WTC11 (cell line): ENCODE data around the gene CEP70. TPM values are rescaled to one million over a fixed set of nuclear protein-coding genes. Genes with fewer than 3 reads are reported as not detected.

Source experiments
- ATAC-seq: fragments of 200-7000 bp; cut with Tn5 transposase; 2 replicates; pipeline ENCODE4 v1.10.0; 2021; ENCODE audit warnings: mild to moderate bottlenecking, moderate library complexity
- CTCF ChIA-PET: fragments of 300-600 bp; sonication (Branson Sonifier 250); formaldehyde crosslinking; loops from one replicate; lab custom pipeline; 2021; ENCODE audit warnings: antibody characterized with exemption; lab: Charles Lee
- POLR2A ChIA-PET: fragments of 350-600 bp; sonication (Branson Sonifier 250); formaldehyde crosslinking; loops from one replicate; lab custom pipeline; 2021; ENCODE audit warnings: antibody characterized with exemption; lab: Charles Lee
- DNase-seq: peaks from one replicate; pipeline ENCODE4 v3.0.0; 2021; ENCODE audit warnings: low spot score
- H3K27ac Mint-ChIP-seq: 2 replicates; pipeline ENCODE4 v1.8.0; 2021; ENCODE audit warnings: mixed read lengths
- H3K27me3 Mint-ChIP-seq: 2 replicates; pipeline ENCODE4 v1.8.0; 2021; ENCODE audit warnings: low read depth, mild to moderate bottlenecking, moderate library complexity, mixed read lengths
- H3K36me3 Mint-ChIP-seq: 2 replicates; pipeline ENCODE4 v1.8.0; 2021; ENCODE audit warnings: mixed read lengths
- H3K4me1 Mint-ChIP-seq: 2 replicates; pipeline ENCODE4 v1.8.0; 2022; ENCODE audit warnings: mixed read lengths
- H3K4me3 Mint-ChIP-seq: 2 replicates; pipeline ENCODE4 v1.8.0; 2021; ENCODE audit warnings: mild to moderate bottlenecking, moderate library complexity, mixed read lengths
- H3K9me3 Mint-ChIP-seq: 2 replicates; pipeline ENCODE4 v1.8.0; 2021; ENCODE audit warnings: mixed read lengths
- CTCF ChIP-seq: fragments of 200-600 bp; IDR thresholded peaks from 2 replicates; pipeline ENCODE4 v1.8.0; 2022; ENCODE audit warnings: antibody characterized with exemption
- ETV6 ChIP-seq: sonication (generic); formaldehyde crosslinking; IDR thresholded peaks from 2 replicates; pipeline ENCODE4 v1.8.1; 2022; ENCODE audit warnings: mild to moderate bottlenecking, missing genetic modification reagents
- GRHL2 ChIP-seq: fragments of 250-450 bp; sonication (Bioruptor Pico); IDR thresholded peaks from 2 replicates; pipeline ENCODE4 v1.8.0; 2022; ENCODE audit warnings: mild to moderate bottlenecking, moderate library complexity; ENCODE audit not compliant: insufficient replicate concordance, severe bottlenecking
- GTF2I ChIP-seq: fragments of 250-450 bp; sonication (Bioruptor Pico); conservative IDR thresholded peaks from 2 replicates; pipeline ENCODE4 v1.4.0; 2021; ENCODE audit warnings: mild to moderate bottlenecking
- IRF2 ChIP-seq: sonication (generic); formaldehyde crosslinking; IDR thresholded peaks from 2 replicates; pipeline ENCODE4 v1.8.0; 2022; ENCODE audit warnings: low read depth, missing genetic modification reagents, borderline replicate concordance
- KAT7 ChIP-seq: sonication (generic); formaldehyde crosslinking; IDR thresholded peaks from 2 replicates; pipeline ENCODE4 v1.8.1; 2023; ENCODE audit warnings: missing genetic modification reagents, mild to moderate bottlenecking, borderline replicate concordance
- MYBL2 ChIP-seq: sonication (generic); formaldehyde crosslinking; IDR thresholded peaks from 2 replicates; pipeline ENCODE4 v1.8.1; 2023; ENCODE audit warnings: mild to moderate bottlenecking, moderate library complexity, missing genetic modification reagents
- OVOL2 ChIP-seq: fragments of 250-450 bp; sonication (Bioruptor Pico); IDR thresholded peaks from 2 replicates; pipeline ENCODE4 v1.9.0; 2021; ENCODE audit warnings: mild to moderate bottlenecking, borderline replicate concordance
- PRRX2 ChIP-seq: fragments of 250-450 bp; sonication (Bioruptor Pico); IDR thresholded peaks from 2 replicates; pipeline ENCODE4 v1.8.0; 2021; ENCODE audit warnings: mild to moderate bottlenecking
- RELA ChIP-seq: sonication (generic); formaldehyde crosslinking; IDR thresholded peaks from 2 replicates; pipeline ENCODE4 v1.8.1; 2022; ENCODE audit warnings: missing genetic modification reagents, mild to moderate bottlenecking, borderline replicate concordance
- SMAD4 ChIP-seq: sonication (generic); formaldehyde crosslinking; IDR thresholded peaks from 2 replicates; pipeline ENCODE4 v1.8.0; 2022; ENCODE audit warnings: mild to moderate bottlenecking, missing genetic modification reagents
- SP1 ChIP-seq: sonication (generic); formaldehyde crosslinking; conservative IDR thresholded peaks from 2 replicates; pipeline ENCODE4 v1.8.1; 2022; ENCODE audit warnings: missing genetic modification reagents
- TCF7 ChIP-seq: sonication (generic); formaldehyde crosslinking; IDR thresholded peaks from 2 replicates; pipeline ENCODE4 v1.8.0; 2022; ENCODE audit warnings: mild to moderate bottlenecking, low read depth, missing genetic modification reagents, moderate library complexity
- TEAD1 ChIP-seq: sonication (generic); formaldehyde crosslinking; IDR thresholded peaks from 2 replicates; pipeline ENCODE4 v1.8.0; 2022; ENCODE audit warnings: mild to moderate bottlenecking, missing genetic modification reagents
- TP53 ChIP-seq: sonication (generic); formaldehyde crosslinking; IDR thresholded peaks from 2 replicates; pipeline ENCODE4 v1.8.1; 2023; ENCODE audit warnings: mild to moderate bottlenecking, missing genetic modification reagents
- ZNF232 ChIP-seq: sonication (generic); formaldehyde crosslinking; IDR thresholded peaks from 2 replicates; pipeline ENCODE4 v1.8.0; 2022; ENCODE audit warnings: mild to moderate bottlenecking, missing genetic modification reagents
- ZNF396 ChIP-seq: fragments of 250-450 bp; sonication (Bioruptor Pico); IDR thresholded peaks from 2 replicates; pipeline ENCODE4 v1.8.0; 2021; ENCODE audit warnings: mild to moderate bottlenecking, moderate library complexity, borderline replicate concordance
- ZNF416 ChIP-seq: fragments of 250-450 bp; sonication (Bioruptor Pico); IDR thresholded peaks from 2 replicates; pipeline ENCODE4 v1.9.0; 2021; ENCODE audit warnings: mild to moderate bottlenecking, inconsistent platforms
- total RNA-seq: library from RNA; stranded (reverse); gene quantifications from 3 replicates; pipeline ENCODE4 v1.2.3, GENCODE V29; 2021
- TF ChIP-seq, protein P1 (sequence below): sonication (generic); formaldehyde crosslinking; IDR thresholded peaks from 2 replicates; pipeline ENCODE4 v1.8.1; 2023; ENCODE audit warnings: mild to moderate bottlenecking, missing genetic modification reagents
- TF ChIP-seq, protein P2 (sequence below): fragments of 250-450 bp; sonication (Bioruptor Pico); IDR thresholded peaks from 2 replicates; pipeline ENCODE4 v1.9.0; 2021; ENCODE audit warnings: moderate library complexity, mild to moderate bottlenecking, inconsistent platforms, borderline replicate concordance
- TF ChIP-seq, protein P3 (sequence below): sonication (generic); formaldehyde crosslinking; IDR thresholded peaks from 2 replicates; pipeline ENCODE4 v1.8.1; 2022; ENCODE audit warnings: low read depth, missing genetic modification reagents, borderline replicate concordance
- TF ChIP-seq, protein P4 (sequence below): sonication (generic); formaldehyde crosslinking; IDR thresholded peaks from 2 replicates; pipeline ENCODE4 v1.8.1; 2022; ENCODE audit warnings: mild to moderate bottlenecking, missing genetic modification reagents, moderate library complexity, borderline replicate concordance
- TF ChIP-seq, protein P5 (sequence below): sonication (generic); formaldehyde crosslinking; IDR thresholded peaks from 2 replicates; pipeline ENCODE4 v1.8.1; 2023; ENCODE audit warnings: mild to moderate bottlenecking, moderate library complexity, missing genetic modification reagents

CEP70 gene
- total RNA-seq, 1 experiment from 2014 or later = 27.2 TPM

DNA sequence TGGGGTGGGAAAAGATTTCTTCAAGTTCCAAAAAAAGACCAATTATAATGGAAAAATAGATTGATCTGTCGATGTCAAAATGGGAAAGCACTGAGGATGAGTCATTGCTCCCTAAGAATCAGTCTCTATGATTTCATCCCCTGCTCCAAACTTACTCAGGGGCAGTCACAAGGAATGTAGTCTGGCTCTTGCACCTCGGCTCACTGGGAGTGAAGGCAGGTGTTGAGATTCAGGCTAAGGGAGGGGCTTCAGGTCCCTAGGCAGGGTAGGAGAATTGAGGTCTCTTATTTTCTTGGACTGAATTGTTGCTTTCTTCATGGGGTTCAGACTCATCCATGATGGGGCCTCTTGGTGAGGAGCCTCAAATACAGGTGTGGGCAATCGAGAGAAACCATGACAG lies 145.4 kb downstream of the CEP70 start:
- Mint-ChIP-seq H3K4me1 (peaks cover 5% of the 10 kb centered on the region; the same call in 1 of the 2 replicates), H3K27ac (no peak overlapping the region), H3K36me3 (no peaks in the 10 kb centered on the region), H3K9me3 (no peaks in the 10 kb centered on the region), H3K4me3 (no peak overlapping the region), H3K27me3 (no peaks in the 10 kb centered on the region)
- TF ChIP-seq ZNF416 (no peak), GRHL2 (no peak), RELA (CRISPR knock-in tag) (no peak), KAT7 (CRISPR knock-in tag) (no peak)
- TF ChIP-seq, protein P1, sequence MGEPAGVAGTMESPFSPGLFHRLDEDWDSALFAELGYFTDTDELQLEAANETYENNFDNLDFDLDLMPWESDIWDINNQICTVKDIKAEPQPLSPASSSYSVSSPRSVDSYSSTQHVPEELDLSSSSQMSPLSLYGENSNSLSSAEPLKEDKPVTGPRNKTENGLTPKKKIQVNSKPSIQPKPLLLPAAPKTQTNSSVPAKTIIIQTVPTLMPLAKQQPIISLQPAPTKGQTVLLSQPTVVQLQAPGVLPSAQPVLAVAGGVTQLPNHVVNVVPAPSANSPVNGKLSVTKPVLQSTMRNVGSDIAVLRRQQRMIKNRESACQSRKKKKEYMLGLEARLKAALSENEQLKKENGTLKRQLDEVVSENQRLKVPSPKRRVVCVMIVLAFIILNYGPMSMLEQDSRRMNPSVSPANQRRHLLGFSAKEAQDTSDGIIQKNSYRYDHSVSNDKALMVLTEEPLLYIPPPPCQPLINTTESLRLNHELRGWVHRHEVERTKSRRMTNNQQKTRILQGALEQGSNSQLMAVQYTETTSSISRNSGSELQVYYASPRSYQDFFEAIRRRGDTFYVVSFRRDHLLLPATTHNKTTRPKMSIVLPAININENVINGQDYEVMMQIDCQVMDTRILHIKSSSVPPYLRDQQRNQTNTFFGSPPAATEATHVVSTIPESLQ (CRISPR knock-in tag) = no peak
- ATAC-seq (no peak), DNase-seq (no peak)
- ChIA-PET CTCF (interaction anchor here (0.7 to 1.5 kb wide), 4 partner anchors 14 to 475 kb away, joined by 3 to 6 read pairs (median 3); partner anchors contain the start of gene ESYT3), POLR2A (no interaction called here)

DNA sequence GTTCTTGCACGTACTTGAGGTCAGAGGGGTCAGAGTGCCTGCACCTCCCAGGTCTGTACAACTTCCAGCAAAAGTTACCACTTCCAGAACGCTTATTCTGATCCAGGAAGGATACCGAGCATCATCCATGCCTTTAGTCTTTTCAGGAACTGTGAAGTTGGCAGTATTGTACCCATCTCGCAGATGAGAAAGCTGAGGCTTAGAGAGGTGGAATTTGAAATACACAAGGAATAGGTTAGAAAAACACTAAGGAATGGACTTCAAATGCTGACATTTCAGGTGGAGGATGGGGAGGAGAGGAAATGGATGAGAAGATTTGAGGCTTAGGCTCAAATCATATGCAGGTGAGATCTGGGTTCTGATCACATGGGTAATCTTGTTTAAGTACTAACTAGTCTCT lies 148.4 kb downstream of the CEP70 start:
- no peak for TF ChIP-seq SP1 (CRISPR knock-in tag)
- no peak for TF ChIP-seq GTF2I (CRISPR knock-in tag)
- no peak for TF ChIP-seq PRRX2
- no peak for TF ChIP-seq ZNF232 (CRISPR knock-in tag)
- TF ChIP-seq, protein P2, sequence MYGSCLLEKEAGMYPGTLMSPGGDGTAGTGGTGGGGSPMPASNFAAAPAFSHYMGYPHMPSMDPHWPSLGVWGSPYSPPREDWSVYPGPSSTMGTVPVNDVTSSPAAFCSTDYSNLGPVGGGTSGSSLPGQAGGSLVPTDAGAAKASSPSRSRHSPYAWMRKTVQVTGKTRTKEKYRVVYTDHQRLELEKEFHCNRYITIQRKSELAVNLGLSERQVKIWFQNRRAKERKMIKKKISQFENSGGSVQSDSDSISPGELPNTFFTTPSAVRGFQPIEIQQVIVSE = no peak
- TF ChIP-seq TCF7 = no peak
- no peak for TF ChIP-seq MYBL2 (CRISPR knock-in tag)
- no peak for TF ChIP-seq ETV6
- TF ChIP-seq, protein P3, sequence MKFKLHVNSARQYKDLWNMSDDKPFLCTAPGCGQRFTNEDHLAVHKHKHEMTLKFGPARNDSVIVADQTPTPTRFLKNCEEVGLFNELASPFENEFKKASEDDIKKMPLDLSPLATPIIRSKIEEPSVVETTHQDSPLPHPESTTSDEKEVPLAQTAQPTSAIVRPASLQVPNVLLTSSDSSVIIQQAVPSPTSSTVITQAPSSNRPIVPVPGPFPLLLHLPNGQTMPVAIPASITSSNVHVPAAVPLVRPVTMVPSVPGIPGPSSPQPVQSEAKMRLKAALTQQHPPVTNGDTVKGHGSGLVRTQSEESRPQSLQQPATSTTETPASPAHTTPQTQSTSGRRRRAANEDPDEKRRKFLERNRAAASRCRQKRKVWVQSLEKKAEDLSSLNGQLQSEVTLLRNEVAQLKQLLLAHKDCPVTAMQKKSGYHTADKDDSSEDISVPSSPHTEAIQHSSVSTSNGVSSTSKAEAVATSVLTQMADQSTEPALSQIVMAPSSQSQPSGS (CRISPR knock-in tag) = no peak
- no peak for TF ChIP-seq ZNF396 (CRISPR knock-in tag)
- TF ChIP-seq CTCF = no peak
- TF ChIP-seq SMAD4 (CRISPR knock-in tag) = no peak
- no peak for TF ChIP-seq RELA (CRISPR knock-in tag)
- TF ChIP-seq TP53 = no peak
- TF ChIP-seq IRF2 = no peak
- TF ChIP-seq, protein P4, sequence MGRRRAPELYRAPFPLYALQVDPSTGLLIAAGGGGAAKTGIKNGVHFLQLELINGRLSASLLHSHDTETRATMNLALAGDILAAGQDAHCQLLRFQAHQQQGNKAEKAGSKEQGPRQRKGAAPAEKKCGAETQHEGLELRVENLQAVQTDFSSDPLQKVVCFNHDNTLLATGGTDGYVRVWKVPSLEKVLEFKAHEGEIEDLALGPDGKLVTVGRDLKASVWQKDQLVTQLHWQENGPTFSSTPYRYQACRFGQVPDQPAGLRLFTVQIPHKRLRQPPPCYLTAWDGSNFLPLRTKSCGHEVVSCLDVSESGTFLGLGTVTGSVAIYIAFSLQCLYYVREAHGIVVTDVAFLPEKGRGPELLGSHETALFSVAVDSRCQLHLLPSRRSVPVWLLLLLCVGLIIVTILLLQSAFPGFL (CRISPR knock-in tag) = no peak
- no peak for TF ChIP-seq ZNF416
- TF ChIP-seq OVOL2 (CRISPR knock-in tag) = no peak
- no peak for TF ChIP-seq TEAD1 (CRISPR knock-in tag)
- TF ChIP-seq, protein P5, sequence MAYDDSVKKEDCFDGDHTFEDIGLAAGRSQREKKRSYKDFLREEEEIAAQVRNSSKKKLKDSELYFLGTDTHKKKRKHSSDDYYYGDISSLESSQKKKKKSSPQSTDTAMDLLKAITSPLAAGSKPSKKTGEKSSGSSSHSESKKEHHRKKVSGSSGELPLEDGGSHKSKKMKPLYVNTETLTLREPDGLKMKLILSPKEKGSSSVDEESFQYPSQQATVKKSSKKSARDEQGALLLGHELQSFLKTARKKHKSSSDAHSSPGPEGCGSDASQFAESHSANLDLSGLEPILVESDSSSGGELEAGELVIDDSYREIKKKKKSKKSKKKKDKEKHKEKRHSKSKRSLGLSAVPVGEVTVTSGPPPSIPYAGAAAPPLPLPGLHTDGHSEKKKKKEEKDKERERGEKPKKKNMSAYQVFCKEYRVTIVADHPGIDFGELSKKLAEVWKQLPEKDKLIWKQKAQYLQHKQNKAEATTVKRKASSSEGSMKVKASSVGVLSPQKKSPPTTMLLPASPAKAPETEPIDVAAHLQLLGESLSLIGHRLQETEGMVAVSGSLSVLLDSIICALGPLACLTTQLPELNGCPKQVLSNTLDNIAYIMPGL (CRISPR knock-in tag) = no peak
- no peak for ATAC-seq
- ChIA-PET CTCF (interaction anchor here (0.7 to 1.5 kb wide), 4 partner anchors 11 to 491 kb away, joined by 4 to 7 read pairs (median 5); partner anchors contain the start of gene ESYT3), POLR2A (interaction anchor here (0.6 kb wide), 1 partner anchor 440 kb away, joined by 3 read pairs; no protein-coding TSS in a partner anchor)
- Mint-ChIP-seq H3K4me1 (peaks cover 6% of the 10 kb centered on the region), H3K27ac (no peak overlapping the region), H3K27me3 (no peaks in the 10 kb centered on the region), H3K36me3 (no peaks in the 10 kb centered on the region), H3K9me3 (no peaks in the 10 kb centered on the region), H3K4me3 (no peak overlapping the region)
- no peak for DNase-seq
